GM18498 (cell line): ENCODE results near the gene CHRNA1.
A peak's percentile ranks its signal among the peaks of the same experiment; 100 is the strongest.

Source experiments
- ATAC-seq: cut with Tn5 transposase; IDR thresholded peaks from one replicate; pipeline ENCODE4 v1.9.1; 2021; ENCODE audit warnings: mild to moderate bottlenecking, moderate library complexity; ENCODE audit not compliant: unreplicated experiment

The CHRNA1 gene

DNA sequence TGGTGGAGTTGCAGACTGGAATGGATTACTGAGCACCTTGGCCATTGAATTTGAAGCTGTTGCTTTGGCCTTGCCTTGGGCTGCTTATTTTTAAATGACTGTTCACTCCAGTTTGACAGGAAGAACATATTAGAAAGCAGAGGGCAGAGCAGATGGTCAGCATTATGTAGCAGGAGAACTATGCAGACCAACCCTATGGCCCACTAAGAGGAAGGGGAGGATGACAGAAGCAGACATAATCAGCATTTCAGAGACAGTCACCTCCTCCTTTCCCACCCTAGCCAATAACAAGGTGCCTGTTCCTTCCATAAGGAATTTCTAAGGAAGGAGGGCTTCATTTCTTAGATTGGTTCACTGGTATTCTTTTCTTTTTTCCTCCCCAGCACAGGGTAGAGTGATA is 2.4 kb downstream of the CHRNA1 start:
- no peak for ATAC-seq

DNA sequence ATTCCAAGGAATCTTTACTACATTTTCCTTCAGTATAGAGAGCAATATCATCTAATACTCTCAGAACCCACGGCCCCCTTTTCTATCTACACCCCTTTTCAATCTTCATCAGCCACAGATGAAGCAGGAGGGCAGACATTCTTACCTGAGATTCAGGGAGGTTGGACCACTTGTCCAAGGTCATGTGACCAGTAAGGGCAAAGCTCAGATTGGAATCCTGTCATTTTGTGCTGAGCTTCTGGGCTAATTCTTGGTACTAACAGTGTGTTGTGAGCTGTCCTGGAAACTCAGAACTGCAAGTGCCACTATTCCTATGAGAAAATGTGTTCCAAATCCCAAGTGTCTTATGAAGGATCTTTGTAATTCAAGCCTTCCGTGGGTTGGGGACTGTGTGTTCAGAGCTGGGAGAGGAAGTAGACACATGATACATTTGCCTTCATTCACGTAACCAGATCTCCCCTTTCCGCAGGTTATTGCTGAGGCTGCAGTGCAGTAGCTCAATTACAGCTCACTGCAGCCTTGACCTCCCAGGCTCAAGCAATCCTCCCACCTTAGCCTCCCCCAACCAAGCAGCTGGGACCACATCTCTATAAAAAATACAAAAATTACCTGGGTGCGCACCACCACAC is 3.3 kb downstream of the CHRNA1 start:
- no peak for ATAC-seq

DNA sequence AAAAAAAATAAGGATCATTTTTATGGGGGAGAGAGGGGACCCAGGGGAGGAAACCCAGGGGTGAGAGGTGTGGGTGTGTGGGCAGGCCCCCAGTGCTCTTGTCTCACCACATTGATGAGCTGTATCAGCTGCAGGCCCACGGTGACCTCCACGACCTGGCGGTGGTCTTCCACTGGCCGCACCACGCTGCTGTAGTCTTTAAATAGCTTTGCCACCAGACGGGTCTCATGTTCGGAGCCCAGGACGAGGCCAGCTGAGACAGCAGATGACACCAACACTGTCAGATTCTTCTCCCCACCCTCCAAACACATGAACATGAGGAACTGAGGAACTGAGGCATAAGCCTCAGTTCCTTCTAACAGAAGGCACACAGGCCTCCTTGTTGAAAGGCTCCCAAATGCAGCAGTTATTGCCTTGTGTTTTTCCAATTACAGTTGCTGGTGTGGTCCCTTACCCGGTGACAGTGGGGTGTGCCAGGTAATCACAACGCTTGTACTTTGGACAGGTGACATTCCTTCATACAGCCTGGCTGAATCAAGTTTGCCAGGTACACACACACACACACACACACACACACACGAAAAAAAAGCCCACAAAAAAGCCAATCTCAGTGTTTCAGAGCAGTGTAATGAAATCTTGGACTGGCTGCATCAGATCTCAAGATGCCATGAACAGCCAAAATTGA is 4.7 kb downstream of the CHRNA1 start:
- no peak for ATAC-seq

DNA sequence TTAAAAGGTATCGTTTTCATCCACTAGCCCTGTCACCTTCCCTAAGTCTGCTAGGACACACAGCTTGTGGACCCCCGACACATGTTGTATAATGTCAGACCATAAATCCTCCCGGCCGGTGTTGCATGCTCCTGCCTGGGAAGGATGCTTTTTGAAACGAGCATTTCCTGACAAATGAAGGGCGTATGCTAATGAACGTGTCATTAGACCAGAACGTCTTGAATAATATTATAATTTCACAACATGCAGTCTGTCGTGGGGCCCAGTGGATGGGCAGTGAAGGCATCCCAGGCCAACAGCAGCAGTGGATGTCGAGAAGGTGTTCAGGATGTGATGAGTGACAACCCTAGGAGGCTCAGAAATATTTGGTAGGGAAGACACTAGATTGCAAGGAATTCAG is 7.5 kb downstream of the CHRNA1 start:
- ATAC-seq = no peak

DNA sequence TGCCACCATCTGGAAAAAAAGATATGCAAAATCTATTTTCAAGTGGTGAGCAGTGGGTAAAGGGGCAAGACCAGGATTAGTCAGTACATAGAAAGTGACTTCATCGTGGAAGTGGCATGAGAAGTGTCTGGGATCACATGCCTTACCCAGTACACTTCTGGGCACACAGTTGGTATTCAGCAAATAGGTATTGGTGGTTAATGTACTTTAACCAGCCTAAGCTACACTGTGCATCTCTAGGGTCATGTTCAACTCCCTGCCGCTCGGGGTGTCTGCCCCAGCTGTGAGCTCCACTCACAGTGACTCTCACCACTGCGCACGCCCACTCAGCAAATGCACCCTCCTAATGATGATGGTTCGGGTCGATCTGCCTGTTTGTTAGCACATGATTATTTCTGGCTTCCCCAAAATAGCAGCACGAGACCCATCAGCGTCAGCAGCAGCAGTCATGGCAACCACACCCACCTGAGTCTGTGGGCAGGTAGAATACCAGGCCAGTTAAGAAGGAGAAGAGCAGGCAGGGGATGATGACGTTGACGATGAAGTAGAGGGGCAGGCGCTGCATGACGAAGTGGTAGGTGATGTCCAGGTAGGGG is 11.1 kb downstream of the CHRNA1 start:
- peak; percentile 46 for ATAC-seq

DNA sequence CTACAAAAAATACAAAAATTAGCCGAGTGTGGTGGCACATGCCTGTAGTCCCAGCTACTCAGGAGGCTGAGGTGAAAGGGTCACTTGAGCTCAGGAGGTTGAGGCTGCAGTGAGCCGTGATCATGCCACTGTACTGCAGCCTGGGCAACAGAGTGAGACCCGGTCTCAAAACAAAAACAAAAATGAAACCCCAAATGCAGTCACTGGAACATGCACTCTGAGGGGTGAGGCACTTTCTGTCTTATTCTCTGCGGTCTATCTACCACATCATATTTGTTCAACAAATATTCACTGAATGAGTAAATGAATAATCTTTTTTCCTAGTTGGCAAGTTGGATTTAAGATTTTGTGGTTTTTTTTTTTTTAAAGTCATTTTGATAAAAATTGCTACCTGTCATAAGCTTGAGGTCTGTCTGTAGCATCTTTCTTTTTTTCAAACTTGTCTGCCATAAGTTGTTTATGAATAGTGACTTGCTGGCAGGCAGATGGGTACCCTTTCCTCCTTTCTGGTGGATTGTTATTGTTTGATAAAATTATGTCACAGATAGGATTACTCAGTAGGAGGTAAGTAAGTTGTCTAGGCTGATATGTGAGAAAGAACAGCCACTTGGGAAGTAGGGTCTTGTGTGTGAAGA is 11.8 kb downstream of the CHRNA1 start:
- ATAC-seq = peak; percentile 82

DNA sequence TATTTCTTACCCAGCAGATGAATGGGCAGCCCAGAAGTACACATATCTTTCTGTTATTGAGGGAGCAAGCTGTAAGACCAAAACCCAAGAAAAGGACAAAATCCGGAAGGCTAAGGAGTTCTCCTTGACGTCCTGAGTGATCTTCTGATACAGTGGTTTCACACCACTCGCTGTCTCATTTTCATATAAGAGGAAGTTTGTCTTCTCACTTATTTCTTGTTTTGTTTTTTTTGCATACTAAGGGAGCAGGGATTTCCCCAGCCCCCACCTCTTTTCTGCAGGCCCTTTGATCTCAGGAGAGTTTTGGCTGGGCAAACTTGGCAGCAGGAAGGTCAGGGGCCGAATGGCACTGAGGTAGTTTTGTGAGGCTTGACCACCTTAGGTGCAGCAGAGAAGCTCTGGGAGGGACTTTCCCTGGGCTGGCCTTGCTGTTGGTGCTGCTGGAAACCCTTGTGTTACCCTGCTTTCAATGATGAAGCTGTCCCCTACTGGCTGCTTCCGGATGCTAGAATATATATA is 13.3 kb downstream of the CHRNA1 start:
- ATAC-seq = peak; percentile 44

DNA sequence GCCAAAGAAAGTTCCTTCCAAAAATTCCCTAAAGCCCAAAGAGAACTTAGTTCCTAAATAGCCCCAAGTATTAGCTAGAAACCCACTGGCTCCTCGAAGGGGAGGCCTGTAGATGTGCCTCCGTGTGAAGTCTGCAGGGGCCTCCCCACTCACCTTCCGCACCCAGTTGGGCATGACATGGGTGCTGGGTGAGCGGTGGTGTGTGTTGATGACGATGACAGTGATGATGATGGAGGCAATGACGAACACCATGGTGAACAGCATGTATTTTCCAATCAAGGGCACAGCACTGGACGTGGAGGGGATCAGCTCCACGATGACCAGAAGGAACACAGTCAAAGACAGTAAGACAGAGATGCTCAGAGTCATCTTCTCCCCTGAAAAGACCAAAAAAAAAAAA is 14.5 kb downstream of the CHRNA1 start:
- ATAC-seq = no peak

DNA sequence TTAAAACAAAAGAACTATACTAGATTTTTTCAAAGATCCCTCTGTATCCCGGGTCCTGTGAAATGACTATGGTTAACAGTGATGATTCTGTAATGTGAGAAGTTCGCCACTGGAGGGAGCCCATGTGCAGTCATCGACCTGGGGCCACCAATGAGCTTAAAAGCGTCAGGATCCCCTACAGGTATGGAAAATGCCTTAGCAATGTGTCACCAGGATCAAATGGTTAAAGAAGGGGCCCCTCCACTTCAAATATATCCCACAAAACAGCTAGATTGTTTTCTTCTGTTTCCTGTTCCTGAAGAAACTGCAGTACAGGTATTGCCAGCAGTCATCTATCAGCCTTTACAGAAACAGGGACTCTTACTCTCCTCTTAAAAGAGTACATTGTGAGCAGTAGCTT is 15.3 kb downstream of the CHRNA1 start:
- ATAC-seq = no peak

DNA sequence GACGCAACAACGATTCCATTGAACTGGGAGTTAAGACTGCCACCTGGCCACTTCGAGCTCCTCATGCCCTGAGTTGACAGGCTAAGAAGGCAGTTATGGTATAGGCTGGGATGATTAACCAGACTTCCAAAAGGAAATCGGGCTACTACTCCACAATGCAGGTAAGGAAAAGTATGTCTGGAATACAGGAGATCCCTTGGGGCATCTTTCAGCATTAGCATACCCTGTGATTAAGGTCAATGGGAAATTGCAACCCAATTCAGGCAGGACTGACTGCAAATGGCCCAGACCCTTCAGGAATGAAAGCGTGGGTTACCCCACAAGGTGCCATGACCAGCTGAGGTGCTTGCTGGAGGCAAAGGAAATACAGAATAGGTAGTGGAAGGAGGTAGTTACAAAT is 19.1 kb downstream of the CHRNA1 start:
- ATAC-seq = no peak

DNA sequence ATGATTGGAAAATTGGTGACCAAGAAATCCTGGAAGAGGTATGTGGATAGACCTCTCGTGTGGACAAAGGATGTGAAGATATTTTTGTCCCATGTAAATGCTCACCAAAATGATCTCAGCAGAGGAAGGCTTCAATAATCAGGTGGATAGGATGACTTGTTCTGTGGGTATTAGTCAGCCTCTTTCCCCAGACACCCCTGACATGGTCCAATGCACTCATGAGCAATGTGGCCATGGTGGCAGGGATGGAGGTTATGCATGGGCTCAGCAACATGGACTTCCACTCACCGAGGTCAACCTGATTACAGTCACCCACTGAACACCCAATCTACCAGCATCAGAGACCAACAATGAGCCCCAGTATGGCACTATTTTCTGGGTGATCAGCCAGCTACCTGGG is 20.2 kb downstream of the CHRNA1 start:
- no peak for ATAC-seq

DNA sequence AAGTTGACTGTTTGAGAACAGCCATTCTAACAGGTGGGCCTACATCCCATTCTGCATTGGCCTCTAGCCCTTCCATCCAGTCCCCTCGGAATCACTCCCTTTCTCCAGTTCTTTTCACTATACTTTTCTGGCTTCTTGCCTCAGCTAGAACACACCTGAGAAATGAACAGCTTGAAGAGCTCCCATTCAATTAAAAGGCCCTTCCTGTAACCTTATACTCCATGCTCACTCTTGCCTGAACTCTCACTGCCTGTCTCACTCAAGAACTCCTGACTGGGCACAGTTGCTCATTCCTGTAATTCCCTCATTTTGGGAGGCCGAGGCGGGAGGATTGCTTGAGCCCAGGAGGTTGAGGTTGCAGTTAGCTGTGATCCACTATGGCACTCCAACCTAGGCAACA is 23.6 kb downstream of the CHRNA1 start:
- no peak for ATAC-seq

DNA sequence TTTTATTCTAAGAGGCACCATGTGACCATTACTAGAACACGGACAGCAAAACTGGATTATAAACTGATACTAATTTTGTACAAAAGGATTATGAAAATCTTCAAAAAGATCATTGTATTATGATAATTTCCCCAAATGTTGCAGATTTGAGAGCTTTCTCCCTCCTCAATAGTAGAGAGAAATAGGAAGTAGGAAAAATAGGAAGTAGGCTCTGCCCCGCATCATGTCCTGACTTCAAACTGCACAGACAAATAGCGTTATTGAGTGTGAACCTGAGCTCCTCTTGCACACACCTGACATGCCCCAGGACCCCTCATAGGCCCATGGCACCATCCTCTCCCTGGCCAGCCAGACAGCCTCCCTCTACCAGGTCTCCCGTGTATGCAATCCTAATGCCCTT is 25.4 kb downstream of the CHRNA1 start:
- no peak for ATAC-seq

DNA sequence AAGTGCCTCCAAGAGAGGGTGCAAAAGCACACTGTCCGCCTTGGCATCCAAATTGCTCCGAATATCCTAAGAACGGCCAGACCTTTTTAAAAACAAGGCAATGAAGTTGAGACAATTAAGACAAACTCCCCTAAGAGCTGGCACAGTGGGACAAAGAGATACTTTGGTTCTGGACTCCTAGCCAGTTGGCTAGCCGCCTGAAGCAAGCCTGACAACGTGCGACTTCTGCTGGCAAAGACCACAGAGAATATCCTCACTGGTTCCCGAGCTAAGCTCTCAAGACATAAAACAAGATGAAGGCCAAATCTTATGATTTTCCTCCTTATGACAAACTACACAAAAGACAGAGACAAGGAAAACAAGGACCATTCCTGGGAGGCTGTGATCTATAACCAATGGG is 32.7 kb downstream of the CHRNA1 start:
- no peak for ATAC-seq

DNA sequence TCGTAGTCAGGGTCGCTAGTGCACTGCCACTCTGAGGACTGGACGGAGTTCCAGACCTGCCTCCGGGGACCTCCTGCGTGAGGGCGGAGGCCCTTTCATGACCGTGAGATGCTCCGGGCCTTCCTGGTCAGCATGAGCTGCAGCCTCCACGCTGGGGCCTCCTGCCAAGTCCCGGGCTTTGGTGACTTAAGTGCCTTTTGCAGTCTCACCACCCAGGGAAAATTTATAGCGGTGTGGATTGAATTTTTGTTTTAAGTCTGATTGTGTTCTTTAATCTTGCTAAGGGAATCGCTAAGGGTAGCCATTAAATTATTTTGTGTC is 33.6 kb downstream of the CHRNA1 start:
- ATAC-seq = no peak

DNA sequence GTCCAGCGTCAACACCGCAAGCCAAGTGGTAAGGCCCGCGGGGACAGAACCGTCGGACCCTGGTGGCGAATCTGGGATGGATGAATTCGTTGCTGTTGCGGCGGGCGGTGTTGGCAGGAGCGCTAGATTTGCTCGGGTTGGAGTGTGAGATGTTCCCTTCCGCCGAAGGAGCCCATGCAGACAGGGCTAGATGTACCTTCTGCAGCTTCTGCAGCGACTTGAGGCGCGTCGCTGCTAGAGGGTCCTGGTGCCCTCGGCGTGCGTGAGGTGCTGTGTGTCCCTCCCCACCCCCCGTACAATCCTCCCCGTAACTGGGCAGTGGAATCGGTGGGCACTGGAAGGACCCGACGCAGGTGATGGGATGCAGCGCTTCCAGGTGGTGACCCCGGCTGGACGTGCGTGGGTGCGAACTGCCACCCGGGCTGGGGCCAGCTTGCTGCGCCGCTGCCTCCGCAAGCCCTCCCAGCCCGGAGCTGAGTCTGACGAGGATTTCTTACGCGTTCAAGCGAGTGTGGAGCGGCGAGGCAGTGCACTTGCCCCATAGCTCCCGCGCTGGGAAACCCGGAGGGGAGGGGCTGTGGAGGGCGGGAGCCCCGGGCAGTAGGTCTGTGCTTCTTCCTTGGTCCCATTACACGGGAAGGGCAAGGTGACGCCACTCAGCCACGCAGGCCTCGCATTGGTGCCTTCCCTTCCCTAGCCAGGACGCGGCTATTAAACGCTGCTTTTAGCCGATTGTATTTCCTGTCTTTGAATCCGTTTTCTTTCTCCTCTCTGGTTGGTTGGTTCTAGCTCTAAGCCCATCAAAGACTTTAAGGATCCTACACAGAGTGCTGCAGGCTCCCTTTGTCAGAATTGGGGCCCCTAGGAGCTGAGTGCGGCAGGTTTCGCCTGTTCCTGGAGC is 34.2 kb downstream of the CHRNA1 start:
- ATAC-seq = no peak

DNA sequence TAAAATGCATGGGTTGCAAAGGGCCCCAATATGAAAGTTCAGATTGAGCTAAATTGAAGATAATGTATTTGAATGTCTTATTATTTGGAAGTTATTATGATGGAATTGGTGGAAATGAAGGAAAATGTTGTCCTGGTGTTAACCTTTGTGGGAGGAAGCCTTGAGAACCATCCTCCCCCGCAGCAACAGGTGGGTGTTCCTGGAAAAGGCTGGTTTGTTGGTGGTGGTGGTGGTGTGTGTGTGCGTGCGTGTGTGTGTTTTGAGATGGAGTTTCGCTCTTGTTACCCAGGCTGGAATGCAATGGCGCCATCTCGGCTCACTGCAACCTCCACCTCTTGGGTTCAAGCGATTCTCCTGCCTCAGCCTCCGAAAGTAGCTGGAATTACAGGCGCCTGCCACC is 36.2 kb downstream of the CHRNA1 start:
- no peak for ATAC-seq

DNA sequence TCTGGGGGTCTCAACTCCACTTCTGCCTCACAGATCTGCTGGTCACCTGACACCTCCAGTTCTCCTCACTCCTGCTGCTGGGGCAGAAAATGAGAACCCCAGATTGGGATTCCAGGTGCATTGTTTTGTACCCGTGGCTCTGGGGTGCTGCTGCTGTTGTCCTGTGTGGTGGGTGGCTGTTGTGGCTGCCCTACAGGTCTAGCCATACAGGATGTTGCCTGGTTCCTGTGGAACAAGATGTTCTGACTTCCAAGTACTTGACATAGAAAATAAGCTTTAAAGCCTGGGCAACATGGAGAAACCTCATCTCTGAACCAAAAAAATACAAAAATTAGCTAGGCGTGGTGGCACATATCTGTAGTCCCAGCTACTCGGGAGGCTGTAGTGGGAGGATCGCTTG is 38.1 kb downstream of the CHRNA1 start:
- ATAC-seq = no peak

DNA sequence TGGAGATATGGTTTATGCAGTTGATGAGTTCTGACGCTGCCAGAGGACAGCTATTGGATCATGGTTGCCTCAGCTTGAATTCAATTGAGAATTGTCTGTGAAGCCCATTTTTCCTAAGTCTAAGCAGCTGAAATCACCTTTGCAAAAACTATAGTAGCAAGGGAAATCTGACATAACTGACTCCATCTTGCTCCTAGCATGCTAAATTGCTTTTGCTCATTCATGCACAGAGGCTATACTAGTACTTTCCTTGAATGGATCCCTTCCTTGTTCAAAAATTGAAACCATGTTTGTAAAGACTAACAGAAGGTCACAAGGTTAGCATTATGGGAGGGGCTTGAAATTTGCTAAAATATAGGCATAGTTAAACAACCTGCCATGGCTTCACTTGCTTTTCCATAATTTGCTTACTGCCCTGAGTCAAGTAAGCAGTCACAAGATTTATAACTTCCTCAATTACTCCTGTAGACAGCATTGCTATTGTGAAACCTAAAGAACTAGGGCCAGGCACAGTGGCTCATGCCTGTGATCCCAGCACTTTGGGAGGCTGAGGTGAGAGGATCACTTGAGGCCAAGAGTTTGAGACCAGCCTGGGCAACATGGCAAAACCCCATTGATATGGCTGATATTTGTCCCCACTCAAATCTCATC is 41.2 kb downstream of the CHRNA1 start:
- no peak for ATAC-seq

DNA sequence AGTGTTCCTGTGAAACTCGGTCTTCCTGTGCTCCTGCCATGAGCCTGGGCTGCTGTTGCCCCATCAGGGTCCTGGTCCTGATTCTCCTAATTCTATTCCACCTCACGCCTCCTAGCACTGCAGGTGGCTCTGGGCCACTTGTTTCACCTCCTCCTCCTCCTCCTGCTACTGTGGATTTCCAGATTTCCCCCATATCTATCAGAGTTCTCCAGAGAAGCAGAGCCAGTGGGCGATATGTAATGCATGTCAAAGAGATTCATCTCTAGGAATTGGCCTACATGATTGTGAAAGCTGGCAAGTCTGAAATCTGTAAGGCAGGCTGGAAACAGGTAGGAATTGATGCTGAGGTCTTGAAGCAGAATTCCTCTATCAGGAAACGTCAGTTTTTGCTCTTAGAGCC is 45.3 kb downstream of the CHRNA1 start:
- no peak for ATAC-seq

DNA sequence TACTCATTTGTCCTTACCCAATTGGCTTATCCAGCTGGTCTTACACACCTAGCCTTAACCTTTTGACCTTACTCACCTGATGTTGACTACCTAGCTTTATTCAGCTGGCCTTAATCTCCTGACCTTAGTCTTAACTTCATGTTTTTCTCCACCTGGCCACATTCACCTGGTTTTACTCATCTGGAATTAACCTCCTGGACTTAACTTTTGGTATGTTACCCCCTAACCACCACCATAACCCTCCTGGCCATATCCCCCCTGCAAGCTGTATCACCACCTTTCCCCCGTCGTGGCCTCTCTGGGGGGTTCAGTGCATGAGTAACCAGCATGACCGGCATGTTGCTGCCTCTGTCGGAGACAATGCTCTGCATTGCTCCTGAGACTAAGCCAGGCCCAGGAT is 45.7 kb downstream of the CHRNA1 start:
- no peak for ATAC-seq
